PFSK-1 (cell line): ENCODE results near the gene SUSD4.

Source experiments
- FOXP2 ChIP-seq: optimal IDR thresholded peaks from 2 replicates; pipeline ENCODE3; 2011; ENCODE audit warnings: borderline replicate concordance, control low read depth, inconsistent platforms; ENCODE audit not compliant: insufficient read depth; ENCODE audit errors: extremely low read length, extremely low read depth
- POLR2AphosphoS5 ChIP-seq: IDR thresholded peaks from 2 replicates; pipeline ENCODE4 v1.6.1; 2012; ENCODE audit warnings: low read depth, mild to moderate bottlenecking, control low read depth, low read length, moderate library complexity
- SIN3A ChIP-seq: IDR thresholded peaks from 2 replicates; pipeline ENCODE4 v1.6.1; 2012; ENCODE audit warnings: mild to moderate bottlenecking, low read length, moderate library complexity, borderline replicate concordance; ENCODE audit not compliant: insufficient read depth
- TAF1 ChIP-seq: IDR thresholded peaks from 2 replicates; pipeline ENCODE4 v1.6.1; 2012; ENCODE audit warnings: low read length, control low read depth, borderline replicate concordance; ENCODE audit not compliant: insufficient read depth
- TF ChIP-seq, protein P1 (sequence below), 2 experiments: IDR thresholded peaks; 2 replicates each; pipeline versions ENCODE4 v1.6.1 to v1.8.0; 2011 to 2012; ENCODE audit warnings: low read depth in 2 of 2, low read length in 2 of 2, control low read depth in 1 of 2, inconsistent platforms in 1 of 2, mild to moderate bottlenecking in 1 of 2, moderate library complexity in 1 of 2; ENCODE audit not compliant: insufficient read depth in 1 of 2

Gene SUSD4

DNA sequence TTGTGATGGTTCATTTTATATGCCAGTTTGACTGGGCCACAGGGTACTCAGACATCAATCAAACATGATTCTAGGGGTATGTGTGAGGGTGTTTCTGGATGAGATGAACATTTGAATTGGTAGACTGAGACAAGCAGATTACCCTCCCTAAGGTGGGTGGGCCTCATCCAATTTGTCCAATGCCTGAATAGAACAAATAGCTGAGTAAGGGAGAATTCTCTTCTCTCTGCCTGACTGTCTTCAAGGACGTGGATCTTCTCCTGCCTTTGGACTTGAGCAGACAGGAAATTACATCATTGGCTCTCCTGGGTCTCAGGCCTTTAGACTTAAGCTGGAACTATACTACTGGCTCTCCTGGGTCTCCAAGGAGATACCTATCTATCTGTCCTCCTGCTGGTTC, 64.4 kb downstream of the SUSD4 start:
- no peak for TF ChIP-seq SIN3A
- no peak for TF ChIP-seq POLR2AphosphoS5
- no peak for TF ChIP-seq TAF1

DNA sequence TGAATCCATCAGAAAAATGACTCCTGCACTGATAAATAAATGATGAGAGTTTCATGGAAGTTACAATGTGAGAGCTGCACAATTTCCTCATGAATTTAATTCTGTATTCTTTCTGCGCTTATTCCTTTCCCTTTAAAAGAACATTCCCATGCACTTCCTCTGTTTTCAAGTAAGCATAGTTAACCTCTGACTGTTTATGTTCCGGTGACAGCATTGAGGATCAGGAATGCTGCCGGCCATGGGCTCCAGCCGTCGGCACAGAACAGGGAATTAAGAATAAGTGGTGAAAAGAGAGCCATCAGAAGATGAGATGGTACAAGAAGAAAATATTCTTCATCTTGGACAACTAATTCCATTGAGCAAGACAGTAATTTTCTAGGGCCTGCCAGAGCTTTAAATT, 65.3 kb downstream of the SUSD4 start:
- TF ChIP-seq POLR2AphosphoS5 (no peak), FOXP2 (no peak), SIN3A (no peak), TAF1 (no peak)
- TF ChIP-seq, protein P1, sequence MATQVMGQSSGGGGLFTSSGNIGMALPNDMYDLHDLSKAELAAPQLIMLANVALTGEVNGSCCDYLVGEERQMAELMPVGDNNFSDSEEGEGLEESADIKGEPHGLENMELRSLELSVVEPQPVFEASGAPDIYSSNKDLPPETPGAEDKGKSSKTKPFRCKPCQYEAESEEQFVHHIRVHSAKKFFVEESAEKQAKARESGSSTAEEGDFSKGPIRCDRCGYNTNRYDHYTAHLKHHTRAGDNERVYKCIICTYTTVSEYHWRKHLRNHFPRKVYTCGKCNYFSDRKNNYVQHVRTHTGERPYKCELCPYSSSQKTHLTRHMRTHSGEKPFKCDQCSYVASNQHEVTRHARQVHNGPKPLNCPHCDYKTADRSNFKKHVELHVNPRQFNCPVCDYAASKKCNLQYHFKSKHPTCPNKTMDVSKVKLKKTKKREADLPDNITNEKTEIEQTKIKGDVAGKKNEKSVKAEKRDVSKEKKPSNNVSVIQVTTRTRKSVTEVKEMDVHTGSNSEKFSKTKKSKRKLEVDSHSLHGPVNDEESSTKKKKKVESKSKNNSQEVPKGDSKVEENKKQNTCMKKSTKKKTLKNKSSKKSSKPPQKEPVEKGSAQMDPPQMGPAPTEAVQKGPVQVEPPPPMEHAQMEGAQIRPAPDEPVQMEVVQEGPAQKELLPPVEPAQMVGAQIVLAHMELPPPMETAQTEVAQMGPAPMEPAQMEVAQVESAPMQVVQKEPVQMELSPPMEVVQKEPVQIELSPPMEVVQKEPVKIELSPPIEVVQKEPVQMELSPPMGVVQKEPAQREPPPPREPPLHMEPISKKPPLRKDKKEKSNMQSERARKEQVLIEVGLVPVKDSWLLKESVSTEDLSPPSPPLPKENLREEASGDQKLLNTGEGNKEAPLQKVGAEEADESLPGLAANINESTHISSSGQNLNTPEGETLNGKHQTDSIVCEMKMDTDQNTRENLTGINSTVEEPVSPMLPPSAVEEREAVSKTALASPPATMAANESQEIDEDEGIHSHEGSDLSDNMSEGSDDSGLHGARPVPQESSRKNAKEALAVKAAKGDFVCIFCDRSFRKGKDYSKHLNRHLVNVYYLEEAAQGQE (IDR thresholded peaks at IDR 0.05; ENCODE audit: insufficient read depth in 1 of 2, low read depth in 2 of 2, low read length in 2 of 2), result no peak

DNA sequence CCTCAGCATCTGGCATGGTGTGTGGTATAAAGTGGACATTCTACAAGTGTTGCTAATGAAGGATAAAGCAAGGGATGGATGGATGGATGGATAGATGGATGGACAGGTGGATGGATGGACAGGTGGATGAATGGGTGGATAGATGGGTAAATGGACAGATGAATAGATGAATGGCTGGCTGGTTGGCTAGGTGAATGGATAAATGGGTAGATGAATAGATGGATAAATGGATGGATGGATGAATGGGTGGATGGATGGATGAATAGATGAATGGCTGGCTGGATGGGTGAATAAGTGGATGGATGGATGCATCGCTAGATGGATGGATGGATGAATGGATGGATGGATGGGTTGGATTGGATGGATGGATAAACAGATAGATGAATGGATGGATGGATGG, 66.2 kb downstream of the SUSD4 start:
- TF ChIP-seq, protein P1 (IDR thresholded peaks at IDR 0.05; ENCODE audit: insufficient read depth in 1 of 2, low read depth in 2 of 2, low read length in 2 of 2), result no peak
- TF ChIP-seq FOXP2, result no peak

DNA sequence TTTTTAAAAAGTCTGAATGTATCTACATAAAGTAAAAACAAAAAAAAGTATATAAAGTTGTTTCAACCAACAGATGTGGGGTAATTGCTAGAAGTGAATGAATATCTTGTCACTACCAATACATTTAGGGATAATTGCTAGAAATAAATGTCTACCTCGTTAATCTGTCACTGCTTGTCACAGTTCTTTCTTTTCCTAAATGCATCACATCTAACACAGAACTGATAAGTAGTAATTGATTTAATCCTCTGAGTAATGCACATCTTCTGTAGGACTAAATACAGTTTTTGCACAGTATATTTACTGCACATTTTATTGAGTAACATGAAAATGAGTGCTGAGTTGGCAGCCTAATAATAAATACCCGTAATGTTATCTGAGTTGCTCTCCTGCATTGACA, 72.2 kb downstream of the SUSD4 start:
- TF ChIP-seq TAF1 (no peak), SIN3A (no peak), POLR2AphosphoS5 (no peak), FOXP2 (no peak)
- TF ChIP-seq, protein P1 (IDR thresholded peaks at IDR 0.05; ENCODE audit: insufficient read depth in 1 of 2, low read depth in 2 of 2, low read length in 2 of 2), result no peak

DNA sequence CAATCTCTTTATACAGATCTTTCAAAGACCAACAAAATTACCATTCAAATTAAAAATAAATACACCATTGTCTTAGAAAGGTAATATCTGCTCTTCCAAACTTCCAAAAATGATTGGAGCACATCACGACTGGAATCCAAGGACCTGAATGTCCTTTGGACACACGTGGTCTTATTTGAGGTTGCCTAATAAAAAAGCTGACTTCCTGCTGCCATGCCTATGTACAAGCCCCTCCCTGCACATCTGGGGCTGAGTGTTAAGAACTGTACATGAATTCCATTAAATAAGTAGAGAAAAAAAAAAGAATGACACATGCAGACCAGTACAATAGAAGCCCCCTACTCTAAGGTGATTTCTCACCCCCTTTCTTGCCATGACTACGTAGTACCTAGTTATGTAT, 73.6 kb downstream of the SUSD4 start:
- TF ChIP-seq FOXP2 (no peak), TAF1 (no peak), POLR2AphosphoS5 (no peak), SIN3A (no peak)
- TF ChIP-seq, protein P1 (IDR thresholded peaks at IDR 0.05; ENCODE audit: insufficient read depth in 1 of 2, low read depth in 2 of 2, low read length in 2 of 2), result no peak
